K562 (cell line): ENCODE results near the gene LEMD1.

Experiments used
- HDAC6 ChIP-seq: IDR thresholded peaks from 2 replicates; pipeline ENCODE4 v1.6.1; 2012; ENCODE audit warnings: low read depth, mild to moderate bottlenecking, control low read depth, inconsistent platforms, low read length, moderate library complexity
- MXI1 ChIP-seq: IDR thresholded peaks from 2 replicates; pipeline ENCODE4 v1.6.1; 2011; ENCODE audit warnings: low read depth, mild to moderate bottlenecking, improper control_type of control experiment, low read length

GRCh38 chr1:205377355-205377754 lies 44.5 kb downstream of the LEMD1 start:
- TF ChIP-seq MXI1 (no peak), HDAC6 (no peak)
